ENCODE results near the gene SH3BP2.

Gene SH3BP2

GRCh38 chr4:2832981-2833670 lies 40.2 kb downstream of the SH3BP2 start:
- no peak for DNase-seq (ENCODE audit: low spot score)

GRCh38 chr4:2833671-2834000 lies 40.8 kb downstream of the SH3BP2 start:
- no peak for DNase-seq (ENCODE audit: low spot score)

- DNase-seq (ENCODE audit: low spot score), result no peak
Measured at GRCh38 chr4:2834001-2834921, 41.4 kb downstream of the SH3BP2 start.

GRCh38 chr4:2835978-2836377 lies 43.1 kb downstream of the SH3BP2 start:
- no peak for DNase-seq (ENCODE audit: low spot score)

GRCh38 chr4:2836391-2836859 lies 43.5 kb downstream of the SH3BP2 start:
- no peak for DNase-seq (ENCODE audit: low spot score)

GRCh38 chr4:2837110-2837903 lies 44.4 kb downstream of the SH3BP2 start:
- DNase-seq (ENCODE audit: low spot score), result no peak

- peak; percentile 72 for DNase-seq (ENCODE audit: low spot score)
Measured at GRCh38 chr4:2837904-2838496, 45.1 kb downstream of the SH3BP2 start.

GRCh38 chr4:2839060-2839459 lies 46.2 kb downstream of the SH3BP2 start:
- no peak for DNase-seq (ENCODE audit: low spot score)

- no peak for DNase-seq (ENCODE audit: low spot score)
Measured at GRCh38 chr4:2842687-2843262, 49.9 kb downstream of the SH3BP2 start.

- peak; percentile 100 for DNase-seq (ENCODE audit: low spot score)
Measured at GRCh38 chr4:2843263-2843940, 50.5 kb downstream of the SH3BP2 start, which contains the start of gene ADD1. Gene ADD1, plus strand, starts transcription at chr4:2843844. Its CDS starts 32,072 bp downstream, at chr4:2875916.

GRCh38 chr4:2843941-2844584 lies 51.2 kb downstream of the SH3BP2 start:
- DNase-seq (ENCODE audit: low spot score), result peak; percentile 46

GRCh38 chr4:2846172-2846571 lies 53.3 kb downstream of the SH3BP2 start:
- no peak for DNase-seq (ENCODE audit: low spot score)

- no peak for DNase-seq (ENCODE audit: low spot score)
Measured at GRCh38 chr4:2847302-2847871, 54.5 kb downstream of the SH3BP2 start.

GRCh38 chr4:2848449-2848848 lies 55.6 kb downstream of the SH3BP2 start:
- no peak for DNase-seq (ENCODE audit: low spot score)

GRCh38 chr4:2849267-2850152 lies 56.6 kb downstream of the SH3BP2 start:
- no peak for DNase-seq (ENCODE audit: low spot score)

GRCh38 chr4:2850966-2851798 lies 58.3 kb downstream of the SH3BP2 start:
- no peak for DNase-seq (ENCODE audit: low spot score)

- DNase-seq (ENCODE audit: low spot score), result no peak
Measured at GRCh38 chr4:2852481-2852921, 59.6 kb downstream of the SH3BP2 start.

- no peak for DNase-seq (ENCODE audit: low spot score)
Measured at GRCh38 chr4:2855584-2855983, 62.7 kb downstream of the SH3BP2 start.
